HG03280 (cell line): Measurements from ENCODE around the gene MLLT1.

Experiments
- ATAC-seq: cut with Tn5 transposase; IDR thresholded peaks from one replicate; pipeline ENCODE4 v1.9.1; 2021; ENCODE audit warnings: mild to moderate bottlenecking, moderate library complexity; ENCODE audit not compliant: unreplicated experiment

The MLLT1 gene

DNA sequence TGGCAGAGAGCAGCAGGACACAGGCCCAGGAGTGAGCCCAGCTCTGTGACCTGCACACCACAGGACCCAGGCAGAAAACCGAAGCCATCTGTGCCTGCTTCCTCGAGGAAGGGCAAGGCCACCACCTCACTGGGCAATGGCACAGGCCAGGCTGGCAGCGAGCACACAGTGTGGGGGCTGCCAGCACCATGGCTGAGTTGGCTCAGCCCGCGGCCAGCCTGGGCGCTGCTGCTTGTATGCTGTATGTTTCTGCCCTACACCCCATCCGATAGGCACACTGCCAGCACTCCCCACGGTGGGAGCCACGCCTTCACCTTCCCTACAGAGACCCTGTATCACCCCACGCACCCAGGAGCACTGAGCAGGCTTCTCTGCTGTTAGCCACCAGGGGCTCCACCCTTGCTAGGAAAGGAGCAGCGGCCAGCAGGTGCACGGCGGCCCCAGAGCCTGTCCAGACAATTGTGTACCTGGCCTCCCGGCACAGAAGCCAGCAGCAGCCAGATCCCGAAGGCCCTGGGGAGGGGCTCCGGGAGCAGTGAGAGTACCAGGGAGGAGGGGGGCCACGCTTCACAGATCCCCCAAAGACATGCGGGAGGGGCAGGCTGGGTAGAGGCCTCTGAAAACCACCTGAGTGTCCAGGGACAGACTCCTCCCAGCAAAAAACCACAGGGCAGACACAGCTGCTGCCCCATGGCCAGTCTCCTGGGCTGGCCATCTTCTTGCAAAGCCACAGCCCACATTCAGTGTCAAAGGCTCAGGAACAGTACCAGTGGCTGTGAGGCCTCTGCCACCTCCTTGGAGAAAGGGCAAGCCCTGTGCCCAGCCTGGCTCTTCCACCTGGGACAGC is 56.1 kb downstream of the MLLT1 start:
- ATAC-seq: no peak

DNA sequence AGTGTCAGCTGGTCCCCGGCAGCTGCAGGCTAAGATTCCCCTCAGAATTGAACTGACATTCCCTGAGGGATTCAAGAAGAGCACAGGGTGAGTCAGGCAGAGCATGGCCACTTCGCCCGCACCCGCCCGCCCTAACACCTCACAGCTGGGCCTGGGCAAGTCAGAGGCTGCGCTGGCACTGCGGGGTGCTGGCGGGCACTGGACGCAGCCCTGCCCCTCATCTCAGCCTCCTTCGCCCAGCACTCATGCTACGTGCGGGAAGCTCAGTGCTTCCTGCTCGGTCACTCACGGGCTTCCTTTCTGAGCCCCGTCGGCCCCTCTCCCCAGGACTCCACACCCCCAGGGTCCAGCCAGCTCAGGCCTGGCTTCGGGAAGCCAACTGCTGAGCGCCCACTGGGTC is 56.9 kb downstream of the MLLT1 start:
- no peak for ATAC-seq

DNA sequence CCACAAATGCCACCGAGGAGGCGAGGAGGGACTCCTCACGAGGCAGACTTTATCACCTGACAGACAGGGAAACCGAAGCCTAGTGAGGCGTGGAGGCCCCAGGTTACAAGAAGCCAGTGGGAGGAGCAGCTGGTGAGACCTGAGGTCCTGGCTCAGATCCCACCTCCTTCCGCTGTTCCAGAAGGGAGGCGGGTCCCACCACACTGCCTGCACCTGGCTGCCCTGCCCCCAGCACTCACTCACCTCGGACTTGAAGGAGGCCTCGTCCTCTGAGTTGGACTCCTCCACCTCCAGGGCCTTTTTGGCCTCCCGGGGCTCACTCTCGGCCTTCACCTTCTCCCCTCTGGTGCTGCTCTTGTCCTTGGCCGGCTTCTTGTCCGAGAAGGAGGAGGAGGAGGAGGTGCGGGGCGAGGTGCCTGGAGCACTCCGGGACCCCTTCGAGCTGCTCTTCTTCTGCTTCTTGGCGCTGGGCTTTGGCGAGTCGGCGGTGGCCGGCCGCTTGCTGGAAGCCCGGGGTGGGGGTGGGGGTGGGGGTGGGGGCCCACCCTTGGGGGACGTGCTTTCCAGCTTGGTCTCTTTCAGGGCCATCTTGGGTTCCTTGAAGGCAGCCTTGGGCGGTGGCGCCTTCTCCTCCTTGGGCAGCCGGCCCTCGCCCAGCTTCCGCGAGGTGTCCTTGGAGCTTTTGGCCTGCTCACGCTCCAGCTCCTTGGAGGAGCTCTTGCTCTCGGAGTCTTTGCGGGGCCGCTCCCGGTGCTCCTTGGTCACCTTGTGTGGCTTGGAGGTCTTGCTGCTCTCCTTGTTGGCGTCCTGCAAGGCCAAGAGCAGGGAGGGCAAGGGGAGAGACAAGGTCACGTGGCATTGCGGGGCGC is 57.7 kb downstream of the MLLT1 start:
- no peak for ATAC-seq

DNA sequence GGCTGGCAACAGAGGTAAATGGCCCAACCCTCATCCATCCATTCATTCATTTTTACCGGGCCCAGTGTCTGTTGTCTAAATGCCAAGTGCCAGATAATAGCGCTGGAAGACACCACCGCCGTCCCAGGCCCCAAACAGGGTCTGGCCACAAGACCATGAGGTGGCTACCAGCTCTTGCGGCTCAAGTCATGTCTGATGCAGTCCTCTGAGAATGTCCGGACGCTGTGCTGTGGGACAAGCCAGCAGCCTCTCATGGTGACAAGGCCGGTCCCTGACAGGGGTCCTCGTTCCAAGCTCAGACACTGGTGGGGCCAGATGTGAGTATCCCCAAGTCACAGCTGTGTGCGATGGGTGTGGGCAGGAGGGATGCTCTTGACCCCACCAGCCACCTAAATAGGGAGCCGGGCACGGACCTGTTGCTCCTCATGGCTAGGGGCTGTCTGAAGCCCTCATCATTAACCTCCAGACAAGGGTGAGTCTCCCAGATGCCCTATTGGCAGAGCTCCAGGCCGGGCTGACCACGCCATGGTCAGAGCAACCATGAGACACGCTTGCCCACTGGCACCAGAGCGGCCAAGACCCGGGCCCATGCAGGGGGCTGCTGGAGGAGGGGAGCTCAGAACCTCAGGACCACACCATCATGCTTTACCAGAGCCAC is 58.4 kb downstream of the MLLT1 start:
- no peak for ATAC-seq

DNA sequence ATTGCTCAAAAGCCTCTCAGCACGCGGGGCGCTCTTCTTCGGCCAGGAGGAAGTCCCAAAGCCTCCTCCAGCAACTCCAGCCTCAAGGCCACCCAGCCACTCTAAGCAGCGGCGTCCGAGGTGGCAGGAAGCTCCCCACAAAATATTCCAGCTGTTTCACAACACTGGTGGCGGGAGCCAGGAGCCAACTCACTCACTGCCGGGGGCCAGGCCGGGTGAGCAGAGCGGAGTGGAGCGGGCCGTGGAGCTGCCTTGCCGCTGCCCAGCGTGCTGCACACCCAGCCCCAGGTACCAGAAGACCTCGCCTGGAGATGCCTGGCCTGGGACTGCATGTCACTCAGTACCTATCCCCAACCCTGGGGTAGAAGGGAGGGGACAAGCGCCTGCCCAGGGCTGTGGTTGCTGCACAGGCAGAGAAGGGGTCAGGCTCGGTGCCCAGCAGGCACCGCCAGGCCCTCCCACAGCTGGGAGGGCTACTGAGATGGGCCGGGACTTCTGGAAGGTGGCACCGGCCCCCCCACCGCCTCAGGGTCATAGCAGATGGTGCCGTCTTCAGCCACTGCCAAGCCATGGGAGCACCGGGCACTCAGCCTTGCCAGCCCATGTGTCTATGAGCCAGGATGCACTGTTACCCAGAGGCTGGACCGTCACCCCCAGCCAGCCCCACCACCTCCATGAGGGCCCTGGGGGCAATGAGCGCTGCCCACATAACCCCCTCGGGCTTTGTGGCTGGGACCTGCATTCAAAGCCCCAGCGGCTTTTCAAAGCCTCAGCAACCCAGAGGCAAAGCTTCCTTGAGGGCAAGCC is 59.2 kb downstream of the MLLT1 start:
- ATAC-seq: no peak

DNA sequence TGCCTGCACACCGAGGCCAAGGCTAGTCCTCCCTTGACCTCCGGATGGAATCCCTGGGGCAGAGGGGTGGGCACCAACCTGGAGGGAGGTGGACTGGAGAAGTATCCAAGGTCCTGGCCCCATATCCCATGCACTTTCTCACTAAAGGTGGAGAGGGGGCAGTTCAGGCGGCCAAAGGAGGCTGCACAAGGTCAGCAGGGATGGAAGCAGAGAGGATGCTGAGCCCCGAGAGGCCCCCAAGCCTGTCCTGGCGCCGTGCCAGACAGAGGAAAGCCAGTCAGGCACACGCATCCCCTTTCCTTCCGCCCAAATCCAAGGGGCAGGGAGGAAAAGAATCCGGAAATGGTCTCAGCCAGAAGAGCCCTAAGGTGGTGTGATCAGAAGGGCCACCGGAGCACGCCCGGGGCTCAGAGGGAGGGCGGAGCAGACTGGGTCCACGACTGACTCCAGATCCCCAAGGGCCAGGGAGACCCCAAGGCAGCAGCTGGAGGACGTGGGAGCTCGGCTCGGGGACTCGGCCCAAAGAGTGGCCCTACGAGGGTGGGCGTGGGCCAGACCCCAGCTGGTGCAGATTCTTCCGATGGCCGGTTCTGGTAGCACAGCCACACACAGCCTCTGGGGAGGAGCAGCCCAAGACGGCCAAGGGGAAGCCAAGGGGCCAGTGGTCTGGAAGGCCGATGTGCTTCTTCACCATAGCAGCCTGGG is 60.0 kb downstream of the MLLT1 start:
- no peak for ATAC-seq

DNA sequence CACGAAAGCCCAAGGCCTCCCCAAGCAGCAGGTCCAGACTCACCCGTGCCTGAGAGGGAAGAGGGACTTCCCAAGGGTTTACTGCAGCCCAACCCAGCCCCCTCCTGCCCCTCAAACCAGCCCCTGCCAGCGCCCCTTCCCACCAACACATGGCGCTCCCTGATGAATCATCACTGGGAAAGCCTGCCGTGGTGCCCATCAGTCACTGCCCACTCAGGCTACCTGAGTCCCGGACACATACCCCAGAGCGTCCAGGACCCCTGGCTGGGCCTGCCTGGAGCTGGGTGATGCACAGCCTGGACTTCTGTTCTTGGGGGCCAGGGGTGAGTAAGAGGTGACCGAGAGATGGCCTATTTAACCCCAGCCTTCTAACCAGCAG is 60.6 kb downstream of the MLLT1 start:
- no peak for ATAC-seq

DNA sequence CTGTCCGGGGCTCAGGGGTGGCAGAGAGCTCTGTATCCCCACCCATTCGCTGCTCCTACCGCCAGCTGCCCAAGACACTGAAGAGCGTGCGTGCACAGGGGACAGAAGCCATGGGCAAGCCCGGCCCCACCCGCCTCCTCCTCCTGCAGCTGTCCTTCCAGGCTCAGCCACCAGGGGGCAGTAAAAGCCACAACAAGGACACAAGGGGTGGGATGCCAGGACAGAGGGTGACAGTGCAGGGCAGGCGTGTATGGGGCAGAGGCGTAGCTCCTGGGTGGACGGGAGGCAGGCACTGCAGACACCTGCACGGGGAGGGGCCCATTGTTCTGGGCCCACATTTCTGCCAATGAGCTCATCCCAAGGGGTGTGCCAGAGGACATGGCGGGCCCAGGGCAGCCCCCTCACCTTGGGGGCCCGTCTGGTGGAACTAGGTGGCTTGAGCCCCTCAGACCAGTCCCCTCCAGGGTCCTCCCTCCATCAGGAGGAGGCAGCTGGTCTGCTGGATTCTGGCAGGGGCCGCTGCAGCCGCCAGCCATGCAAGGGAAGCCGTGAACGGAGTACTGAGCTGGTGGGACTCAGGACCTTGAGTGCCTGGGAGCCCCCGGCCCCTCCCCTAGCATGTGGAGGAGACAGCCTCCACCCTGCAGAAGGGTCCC is 61.2 kb downstream of the MLLT1 start:
- ATAC-seq: no peak

DNA sequence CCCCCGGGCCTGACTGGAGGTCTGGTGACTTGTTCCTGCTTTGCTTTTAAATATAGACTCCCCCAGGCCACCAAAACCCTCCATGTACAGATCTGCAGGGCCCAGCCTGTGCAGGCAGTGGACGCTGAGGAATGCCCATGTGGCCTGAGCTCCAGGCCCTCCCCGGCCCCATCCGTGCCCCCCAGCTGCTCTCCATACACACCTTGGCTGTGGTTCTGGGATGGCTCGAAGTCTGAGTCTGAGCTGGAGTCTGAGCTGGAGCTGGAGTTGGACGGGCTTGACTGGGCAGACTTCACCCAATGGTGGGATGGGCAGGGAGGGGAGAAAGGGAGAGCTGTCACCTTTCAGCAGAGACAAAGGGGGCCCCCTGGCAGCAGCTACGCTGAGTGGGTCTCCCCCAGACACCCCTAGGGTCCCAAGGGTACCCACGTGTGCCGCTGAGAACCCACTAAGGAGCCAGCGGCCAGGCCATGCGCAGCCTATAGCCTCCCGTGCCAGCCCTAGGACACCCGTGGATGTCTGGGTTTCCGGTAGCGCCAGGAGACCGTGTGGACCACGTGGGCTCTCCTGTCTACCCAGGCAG is 61.9 kb downstream of the MLLT1 start:
- ATAC-seq: no peak

DNA sequence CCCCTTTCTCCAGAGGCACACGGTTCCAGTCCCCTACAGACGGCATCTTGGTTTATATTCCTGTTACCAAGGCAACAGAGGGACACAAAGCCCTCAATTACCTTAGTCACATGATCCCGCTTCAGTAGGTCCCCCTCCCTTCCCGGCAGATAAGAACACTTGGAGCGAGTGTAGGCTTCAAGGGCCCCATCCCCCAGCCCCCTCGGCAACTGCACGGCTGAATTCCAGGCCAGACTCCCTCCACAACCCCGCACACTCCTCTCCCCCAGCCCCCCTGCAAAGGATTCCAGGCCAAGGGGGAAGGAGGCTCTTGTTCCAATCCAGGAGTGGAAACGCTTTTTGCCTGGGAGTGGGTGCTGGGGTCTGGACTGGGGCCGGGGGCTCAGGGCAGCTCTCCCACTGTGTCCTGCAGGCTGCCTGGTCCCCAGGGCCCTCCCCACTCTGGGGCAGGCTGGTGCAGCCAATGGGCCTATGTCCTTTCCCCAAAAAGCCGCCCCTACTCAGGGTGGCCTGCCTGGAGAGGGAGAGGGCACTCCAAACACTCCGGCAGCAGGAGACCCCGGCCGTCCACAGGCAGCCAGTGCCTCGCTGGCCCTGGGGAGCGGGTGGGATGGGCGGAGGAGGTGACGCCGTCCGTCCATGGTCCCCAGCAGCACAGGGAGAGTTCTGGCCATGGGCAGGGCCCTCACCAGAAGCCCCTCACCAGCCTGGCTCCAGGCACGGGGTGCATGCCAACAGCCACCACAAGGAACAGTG is 62.6 kb downstream of the MLLT1 start:
- ATAC-seq: no peak

DNA sequence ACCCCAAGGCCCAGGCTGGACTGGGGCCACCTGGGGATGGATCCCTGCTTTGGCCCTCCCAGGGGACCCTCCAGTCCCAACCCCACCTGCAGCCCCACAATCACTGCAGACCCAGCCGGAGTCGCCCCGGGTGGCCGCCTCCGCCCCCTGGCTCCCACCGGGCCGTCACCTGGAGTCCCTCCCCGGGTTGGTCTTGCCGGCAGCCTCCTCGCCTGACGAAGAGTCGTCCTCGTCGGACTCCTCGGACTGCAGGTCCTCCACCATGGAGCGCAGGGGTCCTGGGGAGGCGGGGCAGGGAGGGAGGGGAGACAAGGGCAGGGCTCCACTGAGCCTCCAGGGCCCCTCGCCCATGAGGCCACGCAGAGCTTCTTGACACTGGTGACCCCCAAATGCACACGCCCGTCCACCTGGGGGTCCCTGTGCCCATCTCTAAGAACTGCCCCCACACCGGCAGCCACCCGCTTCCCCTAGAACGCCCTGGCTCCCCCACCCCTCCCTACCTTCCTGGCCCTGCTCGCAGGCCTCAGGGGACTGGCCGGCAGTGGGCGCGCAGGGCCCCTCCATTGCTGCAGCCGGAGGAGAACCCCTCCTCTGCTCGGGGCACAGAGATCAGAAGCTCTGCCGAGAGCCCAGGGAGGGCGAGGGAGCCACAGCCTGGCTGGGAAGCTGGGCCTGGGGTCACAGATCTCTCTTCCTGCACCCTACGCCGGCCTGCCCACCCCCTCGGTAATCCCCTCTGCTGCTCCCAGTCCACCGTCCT is 63.4 kb downstream of the MLLT1 start:
- ATAC-seq: no peak

DNA sequence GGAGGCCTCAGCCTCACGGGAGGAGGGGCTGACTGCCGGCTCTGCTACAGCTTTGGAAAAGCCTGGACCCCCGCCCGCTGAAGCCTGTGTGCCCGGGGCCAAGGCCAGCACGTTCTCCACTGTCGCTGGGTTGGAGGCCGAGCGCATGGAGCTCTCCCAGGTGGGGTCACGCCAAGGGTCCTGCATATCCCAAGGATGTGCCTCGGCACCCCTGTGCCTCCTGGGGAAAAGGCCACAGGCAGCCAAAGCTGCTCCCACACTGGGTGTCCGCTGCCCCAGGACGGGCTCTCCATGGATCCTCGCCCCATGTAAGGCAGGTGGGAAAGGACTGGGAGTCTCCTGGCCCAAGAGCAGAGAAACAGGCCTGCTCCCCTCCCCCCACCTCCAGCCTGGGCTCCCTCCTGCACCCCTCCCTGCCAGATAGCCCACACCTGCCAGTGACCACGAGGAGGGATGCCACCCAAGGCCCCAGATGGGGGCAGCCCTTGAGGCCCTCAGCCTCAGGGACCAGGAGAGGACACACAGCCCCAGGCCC is 64.0 kb downstream of the MLLT1 start:
- no peak for ATAC-seq

DNA sequence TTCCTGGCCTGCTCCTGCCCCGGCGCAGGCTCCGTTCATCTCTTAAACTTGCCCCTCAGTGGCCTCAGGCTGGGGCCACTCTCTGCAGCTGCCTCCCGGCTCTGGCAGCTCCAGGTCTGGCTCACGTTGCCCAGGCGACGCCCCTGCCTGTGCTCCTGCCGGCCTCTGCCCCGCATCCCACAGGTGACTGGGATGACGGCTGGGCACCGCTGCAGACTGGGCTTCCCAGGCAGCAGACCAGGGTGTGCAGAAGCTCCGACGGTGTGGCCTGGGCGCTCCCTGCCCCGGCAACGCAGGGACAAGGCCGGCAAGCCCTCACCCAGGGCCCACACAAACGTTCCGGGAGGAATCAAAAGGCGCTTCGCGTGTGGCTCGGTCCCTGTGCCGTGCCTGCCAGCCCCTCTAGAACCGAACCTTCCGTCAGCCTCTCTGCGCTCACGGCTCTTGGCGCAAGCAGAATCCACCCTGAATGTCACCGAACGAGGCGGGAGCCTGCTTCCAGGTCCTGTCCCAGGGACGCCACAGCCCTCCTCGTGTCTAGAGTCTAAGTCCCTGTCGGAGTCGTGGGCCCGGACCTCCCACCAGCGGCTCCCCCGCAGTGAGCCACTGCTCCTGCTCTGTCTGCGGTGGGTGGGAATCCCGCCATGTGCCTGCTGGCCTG is 64.8 kb downstream of the MLLT1 start:
- no peak for ATAC-seq

DNA sequence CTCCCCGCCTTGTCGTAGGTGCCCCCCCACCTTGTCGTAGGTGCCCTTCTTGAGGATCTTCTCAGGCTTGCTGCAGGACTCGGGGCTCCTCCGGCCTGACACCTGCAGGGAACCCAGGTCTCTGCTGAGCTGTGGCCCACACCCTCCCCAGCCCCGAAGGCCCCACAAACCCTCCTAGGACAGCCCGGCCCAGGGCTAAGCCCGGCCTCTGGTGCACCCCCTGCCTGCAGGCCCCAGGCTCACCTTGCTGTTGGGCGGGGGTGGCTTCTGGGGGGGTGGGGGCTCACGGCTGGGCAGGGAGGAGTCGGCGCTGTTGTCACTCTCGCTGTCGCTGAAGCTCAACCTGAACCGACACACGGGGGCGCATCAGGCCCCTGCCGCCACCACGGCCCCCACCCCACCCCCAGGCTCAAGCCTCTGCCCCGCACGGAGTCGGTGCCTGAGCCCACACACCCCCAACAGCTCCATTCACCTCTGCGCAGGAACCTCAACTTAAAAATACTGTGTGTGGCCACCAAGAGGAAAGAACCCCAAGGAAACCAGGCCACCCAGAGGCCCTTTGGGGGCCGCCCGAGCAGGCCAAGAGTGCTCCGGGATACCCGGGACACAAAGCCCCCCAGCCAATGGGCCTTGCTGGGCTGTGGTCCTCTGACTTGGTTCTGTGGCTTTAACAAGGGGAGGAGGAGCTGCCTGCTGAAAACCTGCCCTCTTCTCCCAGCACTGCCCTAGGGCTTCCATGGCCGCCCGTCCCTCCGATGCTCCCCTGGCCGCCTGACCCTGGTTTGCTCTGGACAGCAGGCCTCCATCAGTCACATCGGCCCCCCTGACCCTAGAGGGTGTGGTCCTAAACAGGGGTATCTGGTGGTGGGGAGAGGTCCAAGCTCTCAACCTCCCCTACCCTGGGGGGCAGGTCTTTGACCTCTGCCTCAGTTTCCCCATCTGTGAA is 65.8 kb downstream of the MLLT1 start:
- ATAC-seq: no peak

DNA sequence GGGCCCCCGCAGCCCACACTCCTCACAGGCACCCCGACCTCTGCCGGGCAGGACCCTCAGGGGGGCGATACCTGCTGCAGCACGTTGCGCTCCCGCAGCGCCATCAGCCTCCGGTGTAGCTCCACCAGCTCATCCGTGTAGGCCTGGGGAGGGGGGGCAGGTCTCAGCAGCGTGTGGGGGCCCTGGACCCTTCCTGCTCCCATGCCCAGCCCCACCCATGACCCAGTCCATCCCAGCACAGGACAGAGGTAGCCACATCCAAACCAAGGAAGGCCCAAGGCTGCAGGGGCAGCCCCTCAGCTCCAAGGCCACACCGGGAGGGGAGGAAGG is 66.5 kb downstream of the MLLT1 start:
- ATAC-seq: no peak
